ENCODE results near the gene RARS2.

RARS2 gene

DNA sequence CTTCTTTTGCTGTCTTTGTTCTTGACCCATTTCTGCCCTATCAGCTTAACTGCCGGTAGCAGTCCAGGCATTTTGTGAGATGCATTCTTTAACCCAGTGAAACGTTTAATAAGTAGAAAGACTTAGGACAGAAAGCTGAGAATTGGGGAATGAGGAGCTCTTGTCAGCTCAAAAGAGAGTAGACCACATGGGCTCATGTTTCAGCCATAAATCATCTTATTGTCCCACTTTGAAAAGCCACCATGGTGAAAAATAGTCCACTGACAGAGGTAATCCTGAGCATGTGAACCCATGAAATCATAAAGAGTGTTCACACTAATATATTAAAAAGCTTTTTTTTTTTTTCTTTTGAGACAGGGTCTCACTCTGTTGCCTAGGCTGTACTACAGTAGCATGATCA, 16.4 kb upstream of the RARS2 start:
- no peak overlapping the region for H3K4me3 ChIP-seq (ENCODE audit: low read depth, low read length)
- in situ Hi-C loops (cut with HindIII; ENCODE audit: low sequenced_read_pairs), result loop anchor here (5.0 kb wide), 1 partner anchor 36 kb away; no protein-coding TSS in a partner anchor
- DNase-seq (ENCODE audit: low read depth), result no peak
- TF ChIP-seq, protein P1, sequence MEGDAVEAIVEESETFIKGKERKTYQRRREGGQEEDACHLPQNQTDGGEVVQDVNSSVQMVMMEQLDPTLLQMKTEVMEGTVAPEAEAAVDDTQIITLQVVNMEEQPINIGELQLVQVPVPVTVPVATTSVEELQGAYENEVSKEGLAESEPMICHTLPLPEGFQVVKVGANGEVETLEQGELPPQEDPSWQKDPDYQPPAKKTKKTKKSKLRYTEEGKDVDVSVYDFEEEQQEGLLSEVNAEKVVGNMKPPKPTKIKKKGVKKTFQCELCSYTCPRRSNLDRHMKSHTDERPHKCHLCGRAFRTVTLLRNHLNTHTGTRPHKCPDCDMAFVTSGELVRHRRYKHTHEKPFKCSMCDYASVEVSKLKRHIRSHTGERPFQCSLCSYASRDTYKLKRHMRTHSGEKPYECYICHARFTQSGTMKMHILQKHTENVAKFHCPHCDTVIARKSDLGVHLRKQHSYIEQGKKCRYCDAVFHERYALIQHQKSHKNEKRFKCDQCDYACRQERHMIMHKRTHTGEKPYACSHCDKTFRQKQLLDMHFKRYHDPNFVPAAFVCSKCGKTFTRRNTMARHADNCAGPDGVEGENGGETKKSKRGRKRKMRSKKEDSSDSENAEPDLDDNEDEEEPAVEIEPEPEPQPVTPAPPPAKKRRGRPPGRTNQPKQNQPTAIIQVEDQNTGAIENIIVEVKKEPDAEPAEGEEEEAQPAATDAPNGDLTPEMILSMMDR (IDR thresholded peaks at IDR 0.05; ENCODE audit: low read depth, low read length, missing control alignments), result no peak

DNA sequence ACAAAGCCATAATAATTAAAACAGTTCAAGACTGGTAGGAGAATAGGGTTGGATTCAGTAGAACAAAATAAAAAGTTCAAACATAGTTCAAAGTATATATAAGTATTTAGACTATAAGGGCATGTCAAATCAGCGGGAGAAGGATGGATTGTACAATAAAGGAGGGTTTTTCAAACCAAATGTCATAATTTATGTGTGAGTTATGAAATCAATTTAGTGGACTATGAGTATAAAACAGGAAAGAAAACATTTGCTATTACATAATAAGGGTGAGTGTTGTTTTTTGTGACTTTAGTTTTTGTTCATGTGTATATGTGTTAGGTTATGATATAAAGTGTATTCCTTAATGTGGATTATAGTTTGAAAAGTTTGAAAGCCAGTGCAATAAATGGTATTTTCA, 10.8 kb upstream of the RARS2 start:
- in situ Hi-C loops (cut with HindIII; ENCODE audit: low sequenced_read_pairs), result no loop called here
- no peak overlapping the region for H3K4me3 ChIP-seq (ENCODE audit: low read depth, low read length)
- TF ChIP-seq, protein P1 (IDR thresholded peaks at IDR 0.05; ENCODE audit: low read depth, low read length, missing control alignments), result no peak
- no peak for DNase-seq (ENCODE audit: low read depth)

DNA sequence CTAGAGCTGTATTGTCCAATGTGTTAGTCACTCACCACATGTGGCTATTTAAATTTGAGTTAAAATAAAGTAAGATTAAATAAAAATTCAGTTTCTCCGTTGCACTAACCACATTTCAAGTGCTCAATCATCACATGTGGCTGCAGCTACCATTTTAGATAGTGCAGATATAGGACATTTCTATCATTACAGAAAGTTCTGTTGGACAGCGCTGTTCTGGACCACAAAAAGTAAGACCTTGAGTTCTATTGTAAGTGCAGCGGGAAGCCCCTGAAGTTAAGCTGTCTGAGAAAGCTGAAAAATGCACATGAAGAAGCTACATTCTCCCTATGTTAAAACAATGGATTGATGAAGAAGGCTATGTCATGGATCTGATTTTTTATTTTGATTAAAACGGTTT, 1.2 kb upstream of the RARS2 start:
- DNase-seq (ENCODE audit: low read depth), result no peak
- in situ Hi-C loops (cut with HindIII; ENCODE audit: low sequenced_read_pairs), result no loop called here
- peak overlapping the region; percentile 99 for H3K4me3 ChIP-seq (ENCODE audit: low read depth, low read length)
- TF ChIP-seq, protein P1 (IDR thresholded peaks at IDR 0.05; ENCODE audit: low read depth, low read length, missing control alignments), result no peak

DNA sequence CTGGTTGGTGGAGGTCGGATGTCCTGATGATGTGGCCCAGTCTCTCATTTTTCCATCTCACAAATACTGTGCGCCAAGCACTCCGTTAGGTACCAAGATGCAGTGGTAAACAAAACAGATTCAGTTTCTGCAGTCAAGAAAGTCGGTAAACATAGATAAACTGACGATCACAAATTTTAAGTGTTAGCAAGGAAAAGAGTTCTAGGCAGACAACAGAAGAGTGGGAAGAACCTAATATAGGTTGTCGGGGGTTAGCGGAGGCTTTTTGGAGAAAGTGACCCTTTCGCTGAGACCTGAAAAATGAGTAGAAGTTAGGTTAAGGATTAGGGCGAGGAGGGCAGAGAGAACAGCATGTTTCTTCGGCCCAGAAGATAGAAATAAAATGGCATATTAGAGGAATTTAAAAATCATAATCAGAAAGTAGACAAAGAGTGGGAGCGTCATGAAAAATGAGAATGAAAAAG, 662 bp upstream of the RARS2 start:
- TF ChIP-seq, protein P1 (IDR thresholded peaks at IDR 0.05; ENCODE audit: low read depth, low read length, missing control alignments), result no peak
- DNase-seq (ENCODE audit: low read depth), result no peak
- in situ Hi-C loops (cut with HindIII; ENCODE audit: low sequenced_read_pairs), result no loop called here
- peak overlapping the region; percentile 99 for H3K4me3 ChIP-seq (ENCODE audit: low read depth, low read length)

DNA sequence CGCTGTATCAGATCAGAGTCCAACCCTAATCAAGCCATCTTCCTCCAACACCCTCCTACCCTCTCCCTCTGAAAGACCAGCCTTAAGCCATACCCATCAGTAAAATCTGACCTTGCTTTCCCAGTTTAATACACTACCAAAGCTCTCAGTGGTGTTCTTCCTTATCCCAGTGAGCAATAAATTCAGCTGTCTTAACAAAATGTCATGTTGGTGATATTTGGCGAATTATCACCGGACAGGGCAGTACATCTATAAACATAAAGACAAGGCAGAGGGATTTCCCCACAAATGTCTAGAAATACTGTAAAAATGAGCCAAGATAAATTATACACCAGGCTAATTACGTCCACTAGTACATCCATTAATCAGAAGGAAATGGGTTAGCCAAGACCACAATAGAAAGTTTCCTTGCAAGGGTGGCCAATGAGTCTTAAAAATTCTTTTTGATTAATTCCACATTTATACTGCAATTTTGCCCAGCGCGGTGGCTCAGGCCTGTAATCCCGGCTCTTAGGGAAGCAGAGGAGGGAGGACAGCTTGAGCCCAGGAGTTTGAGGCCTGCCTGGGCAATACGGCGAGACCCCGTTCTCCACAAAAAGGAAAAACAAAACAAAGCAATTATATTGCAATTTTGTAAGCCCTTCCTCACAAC, 905 bp downstream of the RARS2 start:
- in situ Hi-C loops (cut with HindIII; ENCODE audit: low sequenced_read_pairs), result no loop called here
- peak overlapping the region; percentile 99 for H3K4me3 ChIP-seq (ENCODE audit: low read depth, low read length)
- TF ChIP-seq, protein P1 (IDR thresholded peaks at IDR 0.05; ENCODE audit: low read depth, low read length, missing control alignments), result no peak
- DNase-seq (ENCODE audit: low read depth), result peak; percentile 16

DNA sequence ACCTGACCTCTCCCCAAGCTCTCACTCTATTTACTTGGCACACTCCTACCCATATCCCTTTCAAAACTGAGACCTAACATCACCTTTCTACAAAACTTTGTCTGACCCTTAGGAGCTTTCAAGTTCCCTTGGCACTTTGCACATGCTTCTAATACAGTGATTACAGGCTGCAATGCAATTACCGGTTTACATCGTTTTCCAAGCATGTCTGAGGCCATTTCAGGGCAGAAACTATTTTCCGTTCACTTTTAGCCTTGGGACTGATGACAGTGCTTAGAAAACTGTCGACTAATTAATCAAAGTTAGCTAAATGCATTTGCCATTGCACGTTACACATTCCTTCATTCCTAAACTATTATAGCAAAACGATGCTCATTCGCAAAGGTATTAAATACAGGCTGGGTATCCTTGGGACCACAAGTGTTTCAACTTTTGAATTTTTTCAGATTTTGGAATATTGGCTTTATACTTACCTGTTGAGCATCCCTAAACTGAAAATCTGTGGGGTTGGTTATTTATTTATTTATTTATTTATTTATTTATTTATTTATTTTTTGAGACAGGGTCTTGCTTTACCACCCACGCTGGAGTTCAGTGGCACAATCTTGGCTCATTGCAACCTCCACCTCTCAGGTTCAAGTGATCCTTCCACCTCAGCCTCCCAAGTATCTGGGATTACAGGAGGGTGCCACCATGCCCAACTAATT, 3.3 kb downstream of the RARS2 start:
- TF ChIP-seq, protein P1 (IDR thresholded peaks at IDR 0.05; ENCODE audit: low read depth, low read length, missing control alignments), result no peak
- DNase-seq (ENCODE audit: low read depth), result no peak
- H3K4me3 ChIP-seq (ENCODE audit: low read depth, low read length), result no peak overlapping the region
- in situ Hi-C loops (cut with HindIII; ENCODE audit: low sequenced_read_pairs), result no loop called here

Measured in astrocyte of the cerebellum (primary cell).